ENCODE results near the gene TOM1L2.

Gene TOM1L2

DNA sequence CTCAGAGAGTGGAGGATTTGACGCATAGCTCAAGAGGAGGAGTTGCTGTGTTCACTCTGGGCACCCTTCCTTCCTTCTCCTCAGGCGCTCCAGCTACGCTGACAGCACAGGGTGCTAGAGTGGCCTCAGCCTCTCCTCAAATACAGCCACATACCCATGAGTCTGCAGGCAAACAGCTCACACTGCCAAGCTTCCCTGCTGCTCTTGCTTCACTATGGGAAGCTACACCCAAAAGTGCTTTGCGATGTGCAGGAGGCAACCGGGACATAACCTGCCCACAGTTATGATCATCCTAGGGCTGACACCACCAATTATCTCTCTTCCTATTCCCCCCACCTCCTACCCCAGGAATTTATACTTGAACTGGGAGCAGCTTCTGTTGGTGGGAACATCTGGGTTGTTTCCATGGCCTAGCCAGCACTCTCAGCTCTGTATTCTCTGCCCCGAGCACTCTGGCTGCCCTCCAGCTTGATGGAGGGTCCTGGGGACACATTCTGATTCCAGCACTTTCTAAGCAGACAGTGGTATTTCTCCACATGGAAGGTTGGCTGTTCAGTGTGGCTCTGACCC, 95.2 kb downstream of the TOM1L2 start:
- no peak for DNase-seq (ENCODE audit: low spot score)

GRCh38 chr17:17874478-17874877, 97.7 kb downstream of the TOM1L2 start:
- DNase-seq (ENCODE audit: low spot score), result no peak

DNA sequence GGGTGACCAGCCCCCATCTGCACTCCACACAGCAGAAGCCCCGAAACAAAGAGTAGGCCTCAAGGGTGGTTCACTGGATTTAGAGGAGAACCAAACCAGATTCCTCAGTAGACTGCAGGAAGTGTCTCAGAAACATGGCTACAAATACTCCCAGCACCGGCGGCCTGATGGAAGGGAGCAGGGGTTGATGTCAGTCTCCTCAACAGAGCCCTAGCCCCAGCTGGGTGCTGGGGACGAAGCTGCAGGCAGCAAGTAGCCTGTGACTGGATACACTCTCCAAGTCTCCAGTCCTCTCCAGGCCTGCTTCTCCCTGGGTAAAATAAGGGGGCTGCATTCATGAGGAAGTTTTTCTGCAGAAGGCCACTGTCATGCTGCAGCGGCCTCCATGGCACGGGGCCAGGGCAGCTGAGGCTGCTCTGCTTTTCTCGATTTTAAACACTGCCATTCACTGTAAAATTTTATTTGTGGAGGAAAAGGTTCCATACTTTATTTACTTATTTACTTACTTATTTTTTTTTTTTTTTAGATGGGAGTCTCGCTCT, 98.7 kb downstream of the TOM1L2 start:
- no peak for DNase-seq (ENCODE audit: low spot score)

GRCh38 chr17:17872547-17873345, 99.5 kb downstream of the TOM1L2 start:
- no peak for DNase-seq (ENCODE audit: low spot score)

- DNase-seq (ENCODE audit: low spot score), result no peak
Observed at GRCh38 chr17:17871913-17872312, 100.3 kb downstream of the TOM1L2 start.

- no peak for DNase-seq (ENCODE audit: low spot score)
Observed at GRCh38 chr17:17870247-17870646, 102.0 kb downstream of the TOM1L2 start.

DNA sequence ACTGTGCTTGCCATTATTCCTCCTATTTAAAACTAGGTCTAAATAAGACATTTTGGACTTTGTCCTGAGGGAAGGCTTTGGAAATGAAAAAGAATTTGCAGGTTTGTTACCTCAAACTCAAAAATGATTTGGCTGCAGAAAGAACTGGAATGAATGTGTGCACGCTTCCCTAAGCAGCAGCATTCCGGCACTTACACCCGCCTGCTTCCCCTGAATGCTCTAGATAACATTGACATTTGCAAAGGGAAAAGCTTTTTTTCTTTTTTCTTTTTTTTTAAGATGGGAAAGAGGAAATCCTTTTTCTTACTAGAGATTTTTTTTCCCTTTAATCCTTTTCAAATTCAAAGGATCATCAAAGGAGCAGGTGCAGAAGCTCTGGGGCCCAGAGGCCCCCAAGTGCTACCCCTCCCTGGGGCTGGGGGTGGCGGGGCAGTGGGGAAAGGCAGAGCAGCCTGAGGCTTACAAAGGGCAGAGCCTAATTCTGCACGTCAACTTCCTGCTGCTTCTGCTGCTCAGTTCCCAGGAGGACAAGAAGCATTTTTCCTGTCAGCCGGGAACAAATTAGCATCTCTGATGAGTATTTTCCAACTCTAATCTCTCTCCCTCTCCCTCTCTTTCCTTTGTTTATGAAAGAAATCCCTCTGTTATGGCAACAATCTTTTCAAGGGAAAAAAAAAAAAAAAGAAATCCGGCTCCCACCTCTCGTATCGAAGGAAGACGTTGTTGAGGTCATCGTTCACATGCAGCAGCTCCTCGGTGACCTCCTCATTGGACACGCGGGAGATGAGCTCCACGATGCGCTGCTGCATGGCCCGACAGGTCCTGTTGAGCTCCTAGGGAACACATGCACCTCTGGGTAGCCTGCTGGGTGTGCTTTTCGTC, 103.3 kb downstream of the TOM1L2 start:
- DNase-seq (ENCODE audit: low spot score), result no peak

GRCh38 chr17:17866897-17867296, 105.3 kb downstream of the TOM1L2 start:
- no peak for DNase-seq (ENCODE audit: low spot score)

DNA sequence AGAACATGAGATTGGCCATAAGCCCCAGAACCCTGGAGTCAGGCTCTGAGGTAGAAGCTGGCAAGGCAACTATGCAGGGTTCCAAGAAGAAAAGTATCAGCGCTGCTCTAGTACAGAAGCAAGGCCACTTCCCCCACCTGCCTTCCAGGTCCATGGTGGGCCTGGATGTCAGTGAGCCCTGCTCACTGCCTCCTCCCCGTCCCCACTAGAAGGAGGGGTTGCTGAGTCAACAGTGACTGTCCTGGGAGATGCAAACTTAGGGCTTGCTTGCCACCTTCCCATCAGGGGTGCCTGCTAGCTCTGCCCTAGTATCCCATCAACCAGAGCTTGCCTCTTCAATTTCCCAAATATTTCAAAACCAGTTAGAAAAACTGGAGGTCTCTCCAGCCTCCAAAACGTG, 105.8 kb downstream of the TOM1L2 start:
- no peak for DNase-seq (ENCODE audit: low spot score)

DNA sequence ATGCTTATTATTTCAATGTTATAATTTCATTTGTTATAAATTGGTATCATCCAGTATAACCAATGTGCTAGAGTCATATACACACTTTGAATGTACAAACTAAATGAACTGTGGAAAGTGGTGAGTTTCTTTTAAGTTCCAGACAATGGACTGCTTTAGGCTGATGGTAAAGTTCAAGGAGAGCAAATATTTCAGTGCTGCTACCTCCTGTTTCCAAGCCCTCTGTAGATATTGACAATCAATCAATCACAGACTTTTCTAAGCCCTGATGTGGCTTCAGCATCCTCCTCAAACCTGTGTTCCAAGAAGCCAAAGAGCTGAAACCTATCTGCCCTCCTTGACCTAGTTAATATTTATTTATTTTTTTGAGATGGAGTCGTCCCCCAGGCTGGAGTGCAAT, 107.2 kb downstream of the TOM1L2 start:
- DNase-seq (ENCODE audit: low spot score), result no peak

- DNase-seq (ENCODE audit: low spot score), result no peak
Observed at GRCh38 chr17:17860766-17861107, 111.5 kb downstream of the TOM1L2 start.

GRCh38 chr17:17859909-17860765, 112.1 kb downstream of the TOM1L2 start:
- peak; percentile 76 for DNase-seq (ENCODE audit: low spot score)

DNA sequence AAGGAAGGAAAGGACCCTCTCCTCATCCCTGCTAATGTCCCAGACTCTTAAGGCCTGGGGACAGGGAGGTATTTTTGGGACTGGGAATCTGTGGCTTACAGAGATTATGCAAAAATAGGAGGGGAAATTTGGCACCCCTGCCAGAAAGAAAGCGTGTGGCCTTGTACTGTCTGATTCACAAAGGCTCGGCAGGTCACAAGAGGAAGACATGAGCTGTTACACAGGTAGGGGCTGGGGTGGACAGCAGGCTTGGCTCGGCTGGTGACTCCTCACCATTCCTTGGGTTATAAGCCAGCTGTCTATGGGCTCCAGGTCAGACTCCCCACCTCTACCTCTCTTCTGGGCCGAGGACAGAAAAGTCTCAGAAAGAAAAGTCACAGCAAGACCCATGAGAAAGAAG, 114.7 kb downstream of the TOM1L2 start:
- no peak for DNase-seq (ENCODE audit: low spot score)

GRCh38 chr17:17856386-17856785, 115.8 kb downstream of the TOM1L2 start:
- no peak for DNase-seq (ENCODE audit: low spot score)

- no peak for DNase-seq (ENCODE audit: low spot score)
Observed at GRCh38 chr17:17855976-17856375, 116.2 kb downstream of the TOM1L2 start.

DNA sequence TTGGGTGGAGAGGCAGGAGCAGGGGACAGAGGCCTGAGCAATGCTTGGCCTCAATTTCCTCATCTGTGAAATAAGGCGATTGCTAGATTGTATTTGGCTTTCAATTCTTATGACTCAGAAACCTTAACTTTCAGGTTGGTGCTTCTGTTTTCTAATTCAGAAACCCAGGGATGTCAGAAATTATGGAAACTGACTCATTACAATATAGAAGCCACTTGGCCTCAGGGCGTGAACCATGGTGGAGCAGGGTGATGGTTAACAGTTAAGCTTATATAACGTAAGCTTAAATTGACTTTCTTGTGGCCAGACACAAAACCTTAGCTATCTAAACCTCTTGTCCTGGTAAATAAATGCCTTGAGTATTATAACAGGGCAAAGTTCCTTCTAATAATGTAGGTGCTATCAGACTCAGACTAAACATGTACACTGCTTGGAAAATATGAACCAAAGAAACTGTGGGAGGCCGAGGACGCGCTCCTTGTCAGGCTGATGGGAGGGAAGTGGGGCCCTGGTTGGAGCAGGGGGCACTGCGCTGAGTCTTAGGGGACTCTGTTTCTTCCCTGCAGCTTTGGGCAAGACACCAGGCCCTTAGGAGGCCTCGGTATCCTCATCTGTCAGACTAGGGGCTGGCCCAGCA, 118.3 kb downstream of the TOM1L2 start:
- DNase-seq (ENCODE audit: low spot score), result no peak

DNA sequence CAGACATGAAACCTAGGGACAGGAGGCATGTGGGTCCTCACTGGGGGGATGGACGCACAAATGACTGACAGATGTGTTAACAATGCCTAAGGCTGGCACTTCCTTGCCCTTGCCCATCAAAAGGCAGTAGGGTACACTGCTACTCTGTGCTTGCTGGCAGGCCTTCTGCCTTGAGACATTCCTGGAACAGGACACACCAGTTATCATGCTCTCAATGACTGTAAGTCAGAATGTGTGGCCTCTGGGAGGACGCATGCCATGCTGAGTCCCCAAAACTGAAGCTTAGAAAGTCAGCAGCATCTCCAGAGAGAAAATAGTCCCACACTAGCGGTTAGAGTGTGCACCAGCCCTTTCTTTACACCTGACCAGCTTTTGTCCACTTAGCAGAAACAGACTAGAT, 119.3 kb downstream of the TOM1L2 start:
- DNase-seq (ENCODE audit: low spot score), result no peak

GRCh38 chr17:17851103-17852002, 120.8 kb downstream of the TOM1L2 start:
- DNase-seq (ENCODE audit: low spot score), result no peak

DNA sequence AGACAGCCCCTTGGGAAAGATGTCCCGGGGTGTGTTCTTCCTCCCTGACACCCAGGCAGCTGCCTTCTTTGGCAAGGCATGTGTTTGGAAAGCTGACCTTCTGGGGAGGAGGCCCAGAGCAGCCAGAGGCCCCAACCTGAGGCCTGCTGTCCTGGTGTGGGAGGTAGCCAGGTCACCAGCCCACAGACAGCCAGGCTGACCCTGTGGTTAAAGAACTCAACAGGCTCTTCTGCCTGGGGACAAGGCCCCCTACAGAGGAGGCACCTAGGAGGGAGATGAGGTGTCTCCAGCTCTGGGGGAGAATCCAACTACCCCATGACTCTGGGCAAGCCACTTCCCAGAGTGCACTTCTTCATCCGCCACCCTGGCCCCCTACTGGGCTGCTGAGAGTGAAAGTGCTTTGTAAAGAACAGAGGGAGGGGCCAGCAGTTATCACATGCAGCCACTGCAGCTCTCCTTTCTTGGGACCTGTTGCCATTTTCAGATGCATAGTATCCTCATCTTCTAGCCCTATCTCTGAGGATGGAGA, 122.3 kb downstream of the TOM1L2 start:
- peak; percentile 79 for DNase-seq (ENCODE audit: low spot score)

Measured in CD4-positive, alpha-beta T cell treated with Interleukin-2 at 100 ng/mL for 4 hours (primary cell).